ENCODE data around the gene AMIGO3.

DNA sequence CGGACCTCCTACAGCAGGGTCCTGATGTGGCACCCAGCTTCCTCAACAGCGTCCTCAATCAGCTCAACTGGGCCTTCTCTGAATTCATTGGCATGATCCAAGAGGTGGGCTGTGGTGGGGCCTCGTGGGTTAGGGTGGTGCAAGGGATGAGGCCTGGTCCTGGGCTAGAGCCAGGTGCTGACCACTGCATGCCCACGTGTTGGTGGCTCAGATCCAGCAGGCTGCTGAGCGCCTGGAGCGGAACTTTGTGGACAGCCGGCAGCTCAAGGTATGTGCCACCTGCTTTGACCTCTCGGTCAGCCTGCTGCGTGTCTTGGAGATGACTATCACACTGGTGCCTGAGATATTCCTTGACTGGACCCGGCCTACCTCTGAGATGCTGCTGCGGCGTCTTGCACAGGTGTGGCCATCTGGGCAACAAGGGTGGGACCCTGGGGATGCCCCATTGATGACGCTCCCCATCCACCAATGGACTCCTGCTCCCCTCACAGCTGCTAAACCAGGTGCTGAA lies 3.8 kb downstream of the AMIGO3 start:
- no peak for TF ChIP-seq POLR2AphosphoS2 (IDR thresholded peaks at IDR 0.05; ENCODE audit: low read depth, low read length)
- no peak for TF ChIP-seq CEBPB (IDR thresholded peaks at IDR 0.05; ENCODE audit: borderline replicate concordance in 1 of 2, low read depth in 2 of 2, low read length in 2 of 2)
- no peak for TF ChIP-seq SUPT20H (IDR thresholded peaks at IDR 0.05; ENCODE audit: borderline replicate concordance, control insufficient read depth, low read depth, low read length)
- no peak for TF ChIP-seq POLR2AphosphoS5 (IDR thresholded peaks at IDR 0.05; ENCODE audit: low read length)
- no peak for TF ChIP-seq PAX5 (IDR thresholded peaks at IDR 0.05; ENCODE audit: borderline replicate concordance, low read depth, low read length)
- TF ChIP-seq NFYB (IDR thresholded peaks at IDR 0.05; ENCODE audit: insufficient read depth, low read depth, low read length): no peak
- TF ChIP-seq, protein P1, sequence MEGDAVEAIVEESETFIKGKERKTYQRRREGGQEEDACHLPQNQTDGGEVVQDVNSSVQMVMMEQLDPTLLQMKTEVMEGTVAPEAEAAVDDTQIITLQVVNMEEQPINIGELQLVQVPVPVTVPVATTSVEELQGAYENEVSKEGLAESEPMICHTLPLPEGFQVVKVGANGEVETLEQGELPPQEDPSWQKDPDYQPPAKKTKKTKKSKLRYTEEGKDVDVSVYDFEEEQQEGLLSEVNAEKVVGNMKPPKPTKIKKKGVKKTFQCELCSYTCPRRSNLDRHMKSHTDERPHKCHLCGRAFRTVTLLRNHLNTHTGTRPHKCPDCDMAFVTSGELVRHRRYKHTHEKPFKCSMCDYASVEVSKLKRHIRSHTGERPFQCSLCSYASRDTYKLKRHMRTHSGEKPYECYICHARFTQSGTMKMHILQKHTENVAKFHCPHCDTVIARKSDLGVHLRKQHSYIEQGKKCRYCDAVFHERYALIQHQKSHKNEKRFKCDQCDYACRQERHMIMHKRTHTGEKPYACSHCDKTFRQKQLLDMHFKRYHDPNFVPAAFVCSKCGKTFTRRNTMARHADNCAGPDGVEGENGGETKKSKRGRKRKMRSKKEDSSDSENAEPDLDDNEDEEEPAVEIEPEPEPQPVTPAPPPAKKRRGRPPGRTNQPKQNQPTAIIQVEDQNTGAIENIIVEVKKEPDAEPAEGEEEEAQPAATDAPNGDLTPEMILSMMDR (IDR thresholded peaks at IDR 0.05 in 2 of 3, conservative IDR thresholded peaks at IDR 0.05 in 1 of 3; ENCODE audit: control insufficient read depth in 2 of 3, extremely low read depth in 1 of 3, insufficient read depth in 1 of 3, low read depth in 3 of 3, low read length in 3 of 3): no peak

Data from GM12878 (cell line).